ENCODE results near the gene FHDC1. TPM values are rescaled to one million over a fixed set of nuclear protein-coding genes. Genes with fewer than 3 reads are reported as not detected.

The FHDC1 gene
- polyA plus RNA-seq, 5 donors, result 8.9 to 10.3 (median 9.6) TPM

GRCh38 chr4:153005899-153006381 is 69.8 kb downstream of the FHDC1 start:
- no peak for DNase-seq

DNA sequence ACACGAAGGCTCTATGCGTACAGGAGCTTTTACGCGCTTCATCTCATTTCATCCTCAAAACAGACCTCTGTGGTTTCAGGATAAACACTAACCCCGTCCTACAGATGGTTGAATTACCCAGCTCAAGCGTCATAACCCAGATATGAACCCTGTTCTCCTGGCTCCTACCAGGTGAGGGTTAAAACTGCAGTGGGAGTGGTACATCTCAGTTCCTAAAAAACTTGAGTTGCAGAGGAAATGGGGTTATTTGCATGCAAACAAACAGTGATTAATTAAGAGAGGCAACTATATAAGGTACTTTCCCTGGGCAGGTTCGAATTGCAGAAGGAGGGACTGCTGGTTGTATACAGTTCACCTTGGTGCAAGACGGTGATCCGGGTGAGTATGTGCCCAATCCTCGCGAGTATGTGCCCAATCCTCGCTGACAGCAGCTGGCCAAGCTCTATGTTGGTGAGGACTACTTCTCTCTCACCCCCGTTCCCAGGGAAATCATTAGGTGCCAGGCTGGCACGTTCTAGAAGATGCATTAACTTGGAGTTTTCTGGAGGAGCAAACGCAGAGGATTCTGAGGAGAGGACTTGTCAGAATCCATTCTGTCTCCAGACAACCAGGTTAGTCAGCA is 72.6 kb downstream of the FHDC1 start:
- DNase-seq, result no peak

DNA sequence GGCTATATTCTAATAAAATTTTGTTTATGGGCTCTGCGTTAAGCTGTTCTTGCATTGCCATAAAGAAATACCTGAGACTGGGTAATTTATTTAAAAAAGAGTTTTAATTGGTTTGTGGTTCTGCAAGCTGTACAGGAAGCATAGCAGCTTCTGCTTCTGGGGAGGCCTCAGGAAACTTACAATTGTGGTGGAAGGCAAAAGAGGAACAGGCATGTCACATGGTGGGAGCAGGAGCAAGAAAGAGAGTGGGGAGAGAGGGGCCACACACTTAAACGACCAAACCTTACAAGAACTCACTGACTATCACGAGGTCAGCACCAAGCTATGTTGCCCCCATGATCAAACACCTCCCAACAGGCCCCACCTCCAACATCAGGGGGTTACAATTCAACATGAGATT is 74.0 kb downstream of the FHDC1 start:
- no peak for DNase-seq

GRCh38 chr4:153013202-153013977 is 77.3 kb downstream of the FHDC1 start:
- no peak for DNase-seq

DNA sequence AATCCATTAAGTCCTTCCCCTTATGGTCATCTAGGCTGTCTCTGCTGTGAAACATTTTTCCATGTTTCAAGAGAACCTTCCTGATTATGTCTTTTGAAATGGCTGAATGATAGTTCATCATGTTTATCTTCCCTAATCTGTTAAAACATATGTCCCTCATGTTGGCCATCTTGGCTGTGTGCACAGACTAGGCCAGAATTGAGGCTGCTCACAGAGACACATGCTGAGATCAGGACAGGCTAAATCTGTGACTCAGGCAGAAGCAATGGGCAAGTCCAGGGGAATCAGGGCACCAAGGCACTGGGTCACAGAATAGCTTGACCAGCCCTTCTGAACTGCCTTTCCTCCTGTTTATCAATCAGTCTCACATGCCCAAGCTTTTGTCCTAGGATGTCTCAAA is 78.3 kb downstream of the FHDC1 start:
- DNase-seq, result no peak

DNA sequence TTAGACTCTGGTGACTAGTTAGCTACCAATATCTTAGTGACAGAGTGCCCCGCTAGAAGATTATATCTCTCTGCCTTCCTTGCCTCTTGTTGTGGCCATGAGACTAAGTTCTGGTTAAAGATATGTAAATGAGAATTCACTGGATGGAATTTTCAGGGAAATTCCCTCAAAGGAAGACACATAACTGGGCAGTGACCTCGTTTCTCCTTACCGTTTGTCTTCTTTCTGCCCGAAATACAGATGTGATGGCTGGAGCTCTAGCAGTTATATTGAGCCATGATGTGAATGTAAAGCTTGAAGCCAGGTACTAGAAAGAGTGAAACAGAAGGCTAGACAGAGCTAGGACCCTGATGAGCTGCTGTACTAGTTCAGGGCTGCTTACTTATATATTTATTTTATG is 80.5 kb downstream of the FHDC1 start:
- no peak for DNase-seq

DNA sequence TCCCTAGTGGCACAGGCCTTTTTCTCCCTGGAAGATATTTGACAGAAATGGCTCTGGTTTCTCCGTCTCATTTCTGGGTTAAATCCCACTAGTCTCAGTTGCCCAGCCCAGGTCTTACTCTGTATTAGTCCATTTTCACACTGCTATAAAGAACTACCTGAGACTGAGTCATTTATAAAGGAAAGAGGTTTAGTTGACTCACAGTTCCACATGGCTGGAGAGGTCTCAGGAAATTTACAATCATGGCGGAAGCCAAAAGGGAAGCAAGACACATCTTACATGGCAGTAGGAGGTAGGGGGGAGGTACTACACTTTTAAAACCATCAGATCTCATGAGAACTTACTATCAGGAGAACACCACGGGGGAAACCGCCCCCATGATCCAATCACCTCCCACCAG is 81.9 kb downstream of the FHDC1 start:
- no peak for DNase-seq

GRCh38 chr4:153018684-153019083 is 82.6 kb downstream of the FHDC1 start:
- DNase-seq, result no peak

DNA sequence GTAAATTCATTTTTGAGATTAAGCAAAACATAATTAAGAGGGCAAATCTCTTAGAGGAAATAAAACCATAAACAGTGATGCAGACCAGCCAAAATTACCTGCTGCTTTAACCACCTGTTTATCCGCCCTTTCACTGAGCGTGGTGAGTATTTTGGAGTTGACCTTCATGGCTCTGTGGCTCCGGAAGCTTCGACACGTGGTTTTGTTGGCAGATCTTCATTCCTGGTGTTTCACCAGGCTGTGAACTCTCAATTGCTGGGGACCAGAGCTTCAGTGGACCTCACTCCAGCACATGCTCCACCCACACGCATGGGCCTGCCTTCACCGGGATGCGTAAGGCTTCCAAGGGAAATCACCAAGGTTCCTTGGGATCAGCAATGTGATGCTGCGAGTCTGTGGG is 83.8 kb downstream of the FHDC1 start:
- DNase-seq, result no peak

- DNase-seq, result no peak
These were observed 84.3 kb downstream of the FHDC1 start for GRCh38 chr4:153020457-153020856.

GRCh38 chr4:153021276-153021675 is 85.2 kb downstream of the FHDC1 start:
- no peak for DNase-seq

DNA sequence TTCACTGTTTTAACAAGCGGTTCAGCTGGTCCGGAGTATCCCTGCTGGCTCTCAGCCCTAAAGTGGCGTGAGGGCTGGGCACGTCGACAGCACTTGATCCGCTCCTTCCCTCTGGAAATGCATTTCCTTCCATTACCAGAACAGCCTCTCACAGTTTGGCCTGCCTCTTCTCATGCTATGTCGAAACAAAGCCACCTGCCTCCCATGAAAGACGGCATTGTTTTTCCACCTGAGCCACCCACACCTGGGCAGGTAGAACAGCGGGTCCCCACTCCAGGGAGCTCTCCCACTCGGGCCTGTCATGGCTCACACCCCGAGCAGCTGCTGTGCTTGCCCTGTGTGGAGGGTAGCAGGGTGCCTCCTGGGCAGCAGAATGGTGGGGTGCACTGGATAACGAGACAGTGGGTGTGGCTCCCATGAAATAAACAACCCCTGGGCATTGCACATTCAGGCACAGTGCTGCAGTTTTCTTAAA is 86.2 kb downstream of the FHDC1 start:
- DNase-seq, result peak; percentile 40 to 52

GRCh38 chr4:153023139-153023538 is 87.0 kb downstream of the FHDC1 start:
- no peak for DNase-seq

GRCh38 chr4:153023692-153024394 is 87.7 kb downstream of the FHDC1 start:
- DNase-seq, result no peak

GRCh38 chr4:153024466-153024865 is 88.3 kb downstream of the FHDC1 start:
- no peak for DNase-seq

DNA sequence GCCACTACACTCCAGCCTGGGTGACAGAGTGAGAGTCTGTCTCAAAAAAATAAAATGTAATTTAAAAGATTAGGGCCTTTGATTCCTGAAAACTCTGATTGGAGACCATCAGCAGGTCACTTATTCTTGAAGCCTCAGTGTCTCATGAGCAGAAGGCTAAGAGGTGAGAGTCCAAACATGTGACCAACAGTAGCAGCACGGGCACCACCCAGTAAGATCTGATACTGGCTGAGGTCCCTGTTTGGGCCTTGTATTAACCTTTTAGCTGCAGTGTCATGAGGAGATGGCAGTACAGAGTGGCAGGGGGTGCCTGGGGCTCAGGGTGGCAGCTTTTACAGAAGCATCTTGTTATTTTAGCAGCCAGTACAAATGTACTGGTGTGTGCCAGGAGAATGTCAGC is 89.3 kb downstream of the FHDC1 start:
- no peak for DNase-seq

DNA sequence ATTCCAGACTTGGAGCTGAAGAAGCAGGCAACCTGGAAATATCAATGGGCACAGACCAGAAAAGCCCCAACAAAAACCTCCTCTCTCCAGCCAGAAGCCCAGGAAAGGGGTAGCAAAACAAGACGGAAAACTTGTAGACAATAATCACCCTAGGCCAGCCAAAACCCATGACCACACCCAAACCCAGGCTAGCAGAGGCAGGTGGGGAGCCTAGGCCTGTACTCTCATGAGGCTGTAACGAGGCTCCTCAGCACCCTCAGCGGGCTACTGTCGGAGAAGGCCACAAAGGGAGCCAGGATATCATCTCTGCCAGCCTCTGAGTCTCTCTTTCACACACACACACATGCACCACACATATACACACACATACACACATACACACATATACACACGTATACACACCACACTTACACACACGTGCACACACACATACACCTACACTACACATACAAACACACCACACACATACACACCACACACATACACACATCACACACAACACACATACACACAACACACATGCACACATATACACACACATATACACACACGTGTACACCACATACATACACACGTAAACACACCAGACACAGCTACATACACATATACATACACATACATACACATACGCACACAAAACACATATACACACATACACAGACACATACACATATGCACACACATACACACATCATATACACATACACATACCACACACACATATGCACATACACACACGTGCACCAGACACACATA is 90.6 kb downstream of the FHDC1 start:
- DNase-seq, result no peak

DNA sequence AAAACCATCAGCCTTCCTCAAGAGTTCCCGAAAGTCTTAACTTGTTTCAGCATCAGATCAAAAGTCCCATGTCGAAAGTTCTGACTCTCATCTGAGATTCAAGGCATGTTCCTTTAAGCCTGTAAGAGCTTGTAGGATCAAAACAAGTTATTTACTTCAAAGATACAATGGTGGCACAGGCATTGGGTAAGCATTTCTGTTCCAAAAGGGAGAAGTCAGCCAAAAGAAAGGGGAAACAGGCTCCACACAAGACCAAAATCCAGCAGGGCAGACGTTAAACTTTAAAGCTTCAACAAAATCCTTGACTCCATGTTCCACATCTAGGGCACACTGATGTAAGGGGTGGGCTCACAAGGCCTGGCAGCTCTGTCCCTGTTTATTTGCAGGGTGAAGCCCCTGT is 91.7 kb downstream of the FHDC1 start:
- no peak for DNase-seq

DNA sequence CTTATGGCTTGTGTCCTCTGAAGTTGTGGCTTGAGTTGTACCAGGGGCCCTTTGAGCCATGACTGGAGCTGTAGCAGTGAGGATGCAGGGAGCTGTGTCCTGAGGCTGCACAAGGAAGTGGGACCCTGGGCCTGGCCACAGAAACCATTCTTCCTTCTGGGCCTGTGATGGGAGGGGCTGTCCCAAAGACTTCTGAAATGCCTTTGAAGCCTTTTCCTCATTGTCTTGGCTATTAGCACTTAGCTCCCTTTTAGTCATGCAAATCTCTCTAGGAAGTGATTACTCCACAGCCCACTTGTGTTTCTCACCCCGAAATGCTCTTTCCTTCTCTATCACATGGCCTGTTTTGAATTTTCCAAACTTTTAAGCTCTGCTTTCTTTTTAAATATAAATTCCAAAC is 92.4 kb downstream of the FHDC1 start:
- DNase-seq, result no peak
